Neural progenitor cell (in vitro differentiated cells): ENCODE data around the gene CD86. TPM values are rescaled to one million over a fixed set of nuclear protein-coding genes. Genes with fewer than 3 reads are reported as not detected.
"Not testable (repeated sequence)": the region's sequence is repeated elsewhere in the genome, so short reads cannot be mapped to it uniquely, and the experiment has no call there.

Experiments
- DNase-seq: peaks from one replicate; pipeline ENCODE4 v3.0.0-alpha.2; 2016; ENCODE audit warnings: low spot score
- H2AFZ ChIP-seq: fragments of 200-600 bp; sonication (generic); replicated peaks from 2 replicates; pipeline ENCODE4 v1.6.1; 2016; ENCODE audit warnings: antibody characterized with exemption
- H3F3A ChIP-seq: fragments of 200-600 bp; sonication (generic); 2 replicates; pipeline ENCODE4 v1.6.1; 2016; ENCODE audit warnings: antibody characterized with exemption, low read depth
- H3K27ac ChIP-seq: fragments of 200-600 bp; sonication (generic); 2 replicates; pipeline ENCODE4 v1.5.1; 2016; ENCODE audit warnings: mild to moderate bottlenecking
- H3K27me3 ChIP-seq: fragments of 200-600 bp; sonication (generic); 2 replicates; pipeline ENCODE4 v1.6.1; 2016; ENCODE audit warnings: mild to moderate bottlenecking, moderate library complexity
- H3K36me3 ChIP-seq: fragments of 200-600 bp; sonication (generic); 2 replicates; pipeline ENCODE4 v1.5.1; 2016
- H3K4me1 ChIP-seq: fragments of 200-600 bp; sonication (generic); 2 replicates; pipeline ENCODE4 v1.6.1; 2016; ENCODE audit warnings: mixed run types
- H3K4me2 ChIP-seq: fragments of 200-600 bp; sonication (generic); 2 replicates; pipeline ENCODE4 v1.6.1; 2016
- H3K4me3 ChIP-seq: fragments of 200-600 bp; sonication (generic); 2 replicates; pipeline ENCODE4 v1.5.1; 2016
- H3K79me2 ChIP-seq: fragments of 200-600 bp; sonication (generic); 2 replicates; pipeline ENCODE4 v1.6.1; 2016; ENCODE audit warnings: low read depth
- H3K9ac ChIP-seq: fragments of 200-600 bp; sonication (generic); 2 replicates; pipeline ENCODE4 v1.6.1; 2016
- H3K9me3 ChIP-seq: fragments of 200-600 bp; sonication (generic); 2 replicates; pipeline ENCODE4 v1.5.1; 2016; ENCODE audit warnings: low read depth
- H4K20me1 ChIP-seq: fragments of 200-600 bp; sonication (generic); 2 replicates; pipeline ENCODE4 v1.6.1; 2016; ENCODE audit warnings: low read depth
- H3K27ac Mint-ChIP-seq: 3 replicates; pipeline ENCODE4 v1.8.0; 2021; ENCODE audit warnings: mixed read lengths
- H3K27me3 Mint-ChIP-seq: 2 replicates; pipeline ENCODE4 v1.8.0; 2022; ENCODE audit warnings: low read depth, mild to moderate bottlenecking, inconsistent platforms, moderate library complexity, mixed read lengths; ENCODE audit not compliant: insufficient read depth
- H3K36me3 Mint-ChIP-seq: 3 replicates; pipeline ENCODE4 v1.8.0; 2021; ENCODE audit warnings: mixed read lengths
- H3K4me1 Mint-ChIP-seq: 3 replicates; pipeline ENCODE4 v1.8.0; 2021; ENCODE audit warnings: mixed read lengths
- H3K4me3 Mint-ChIP-seq: 3 replicates; pipeline ENCODE4 v1.8.0; 2021; ENCODE audit warnings: mild to moderate bottlenecking, moderate library complexity, mixed read lengths
- H3K9me3 Mint-ChIP-seq: 3 replicates; pipeline ENCODE4 v1.8.0; 2020; ENCODE audit warnings: mixed read lengths
- EZH2 ChIP-seq: fragments of 200-600 bp; sonication (generic); IDR thresholded peaks from 2 replicates; pipeline ENCODE4 v1.6.1; 2017; ENCODE audit warnings: antibody characterized with exemption, mild to moderate bottlenecking, moderate library complexity
- EZH2phosphoT487 ChIP-seq: fragments of 200-600 bp; sonication (generic); IDR thresholded peaks from 2 replicates; pipeline ENCODE4 v1.6.1; 2017; ENCODE audit warnings: antibody characterized with exemption
- total RNA-seq: library from RNA; depleted of rRNA; stranded (reverse); fragments of >200 nt; gene quantifications from 2 replicates; pipeline ENCODE4 v1.2.3, GENCODE V29; 2015; ENCODE audit warnings: low replicate concordance
- TF ChIP-seq, protein P1 (sequence below): fragments of 200-600 bp; sonication (generic); IDR thresholded peaks from 2 replicates; pipeline ENCODE4 v1.5.1; 2017; ENCODE audit warnings: antibody characterized with exemption, mild to moderate bottlenecking

CD86 gene
- total RNA-seq, 1 donor from 2014 or later, result not detected

DNA sequence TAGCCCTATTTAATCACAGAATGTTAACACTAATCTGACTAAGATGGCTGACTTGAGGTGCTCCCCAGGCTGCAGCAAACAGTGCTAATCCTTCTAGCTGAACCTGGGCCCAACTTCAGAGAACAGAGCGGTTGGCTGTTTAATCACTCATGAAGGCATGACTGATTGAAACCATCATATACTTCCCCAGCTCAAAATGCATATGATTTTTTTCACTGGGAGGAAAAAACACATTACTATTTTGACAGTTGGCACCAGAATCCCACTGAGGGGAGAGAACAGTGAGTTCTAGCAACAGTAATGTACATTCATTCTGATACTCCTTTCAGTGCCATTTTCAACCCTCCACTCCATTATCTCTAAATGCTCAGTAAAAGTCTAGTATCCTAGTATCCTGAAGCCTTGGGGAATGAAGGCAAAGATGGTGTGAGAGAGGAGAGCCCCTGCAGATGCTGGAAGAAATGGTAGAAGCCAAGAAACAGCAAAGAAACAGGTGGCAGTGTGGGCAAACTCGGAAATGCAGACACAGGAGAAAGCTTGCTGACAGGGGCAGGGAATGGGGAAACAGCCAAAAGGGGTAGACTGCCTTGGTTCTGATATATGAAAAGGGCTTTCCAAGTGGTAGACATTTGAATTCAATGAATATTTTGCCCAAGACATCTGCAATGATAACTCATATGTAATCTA lies 93.9 kb downstream of the CD86 start:
- H2AFZ ChIP-seq, result no peak overlapping the region
- no peaks in the 10 kb centered on the region for H3K27me3 ChIP-seq
- no peak overlapping the region for H3K9ac ChIP-seq
- Mint-ChIP-seq H3K4me1 (no peaks in the 10 kb centered on the region), H3K27me3 (no peaks in the 10 kb centered on the region), H3K27ac (no peak overlapping the region), H3K36me3 (no peaks in the 10 kb centered on the region), H3K4me3 (no peak overlapping the region), H3K9me3 (peaks cover 6% of the 10 kb centered on the region)
- no peaks in the 10 kb centered on the region for H4K20me1 ChIP-seq
- DNase-seq, result no peak
- no peaks in the 10 kb centered on the region for H3K4me1 ChIP-seq
- no peaks in the 10 kb centered on the region for H3F3A ChIP-seq
- H3K4me2 ChIP-seq, result no peak overlapping the region
- H3K36me3 ChIP-seq, result no peaks in the 10 kb centered on the region
- no peak overlapping the region for H3K27ac ChIP-seq
- H3K4me3 ChIP-seq, result no peak overlapping the region
- no peaks in the 10 kb centered on the region for H3K79me2 ChIP-seq
- no peaks in the 10 kb centered on the region for H3K9me3 ChIP-seq
- TF ChIP-seq EZH2phosphoT487 (no peak), EZH2 (no peak)
- TF ChIP-seq, protein P1, sequence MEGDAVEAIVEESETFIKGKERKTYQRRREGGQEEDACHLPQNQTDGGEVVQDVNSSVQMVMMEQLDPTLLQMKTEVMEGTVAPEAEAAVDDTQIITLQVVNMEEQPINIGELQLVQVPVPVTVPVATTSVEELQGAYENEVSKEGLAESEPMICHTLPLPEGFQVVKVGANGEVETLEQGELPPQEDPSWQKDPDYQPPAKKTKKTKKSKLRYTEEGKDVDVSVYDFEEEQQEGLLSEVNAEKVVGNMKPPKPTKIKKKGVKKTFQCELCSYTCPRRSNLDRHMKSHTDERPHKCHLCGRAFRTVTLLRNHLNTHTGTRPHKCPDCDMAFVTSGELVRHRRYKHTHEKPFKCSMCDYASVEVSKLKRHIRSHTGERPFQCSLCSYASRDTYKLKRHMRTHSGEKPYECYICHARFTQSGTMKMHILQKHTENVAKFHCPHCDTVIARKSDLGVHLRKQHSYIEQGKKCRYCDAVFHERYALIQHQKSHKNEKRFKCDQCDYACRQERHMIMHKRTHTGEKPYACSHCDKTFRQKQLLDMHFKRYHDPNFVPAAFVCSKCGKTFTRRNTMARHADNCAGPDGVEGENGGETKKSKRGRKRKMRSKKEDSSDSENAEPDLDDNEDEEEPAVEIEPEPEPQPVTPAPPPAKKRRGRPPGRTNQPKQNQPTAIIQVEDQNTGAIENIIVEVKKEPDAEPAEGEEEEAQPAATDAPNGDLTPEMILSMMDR, result no peak

DNA sequence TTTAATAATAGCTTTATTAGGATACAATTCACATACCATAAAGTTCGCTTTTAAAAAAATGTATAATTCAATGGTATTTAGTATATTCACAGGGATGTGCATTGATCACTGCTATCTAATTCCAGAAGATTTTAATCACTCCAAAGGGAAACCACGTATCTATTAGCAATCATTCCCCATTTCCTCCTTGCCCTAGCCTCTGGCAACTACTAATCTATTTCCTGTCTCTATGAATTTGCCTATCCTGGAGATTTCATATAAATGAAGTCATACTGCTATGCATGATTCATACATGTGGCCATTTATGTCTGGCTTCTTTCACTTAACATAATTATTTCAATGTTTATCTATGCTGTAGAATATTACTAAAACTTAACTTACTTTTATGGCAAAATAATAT lies 96.3 kb downstream of the CD86 start:
- TF ChIP-seq, protein P1, result no peak
- TF ChIP-seq EZH2 (no peak), EZH2phosphoT487 (no peak)
- no peak overlapping the region for H3K4me3 Mint-ChIP-seq
- Histone ChIP-seq H3F3A (no peaks in the 10 kb centered on the region), H3K9me3 (no peaks in the 10 kb centered on the region), H2AFZ (no peak overlapping the region), H4K20me1 (no peaks in the 10 kb centered on the region), H3K36me3 (no peaks in the 10 kb centered on the region), H3K4me2 (no peak overlapping the region), H3K27ac (no peak overlapping the region), H3K9ac (no peak overlapping the region), H3K4me1 (no peaks in the 10 kb centered on the region), H3K79me2 (no peaks in the 10 kb centered on the region), H3K4me3 (no peak overlapping the region), H3K27me3 (no peaks in the 10 kb centered on the region)
- H3K36me3 Mint-ChIP-seq, result no peaks in the 10 kb centered on the region
- DNase-seq, result no peak
- H3K9me3 Mint-ChIP-seq, result peaks cover 20% of the 10 kb centered on the region
- no peaks in the 10 kb centered on the region for H3K4me1 Mint-ChIP-seq
- peaks cover 5% of the 10 kb centered on the region for H3K27me3 Mint-ChIP-seq
- H3K27ac Mint-ChIP-seq, result no peak overlapping the region

DNA sequence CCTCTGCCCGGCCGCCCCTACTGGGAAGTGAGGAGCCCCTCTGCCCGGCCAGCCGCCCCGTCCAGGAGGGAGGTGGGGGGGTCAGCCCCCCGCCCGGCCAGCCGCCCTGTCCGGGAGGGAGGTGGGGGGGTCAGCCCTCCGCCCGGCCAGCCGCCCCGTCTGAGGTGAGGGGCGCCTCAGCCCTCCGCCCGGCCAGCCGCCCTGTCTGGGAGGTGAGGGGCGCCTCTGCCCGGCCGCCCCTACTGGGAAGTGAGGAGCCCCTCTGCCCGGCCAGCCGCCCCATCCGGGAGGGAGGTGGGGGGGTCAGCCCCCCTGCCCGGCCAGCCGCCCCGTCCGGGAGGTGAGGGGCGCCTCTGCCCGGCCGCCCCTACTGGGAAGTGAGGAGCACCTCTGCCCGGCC lies 109.8 kb downstream of the CD86 start:
- H3K4me3 ChIP-seq, H3K27me3 Mint-ChIP-seq, H3K4me1 Mint-ChIP-seq, H3K27ac Mint-ChIP-seq, H3K4me2 ChIP-seq, H3F3A ChIP-seq, H3K27ac ChIP-seq, H2AFZ ChIP-seq, H3K27me3 ChIP-seq, H3K4me3 Mint-ChIP-seq, H3K4me1 ChIP-seq, DNase-seq, H4K20me1 ChIP-seq, H3K9ac ChIP-seq, H3K79me2 ChIP-seq, H3K36me3 ChIP-seq, H3K36me3 Mint-ChIP-seq: not testable (repeated sequence)
- H3K9me3 ChIP-seq, result peaks cover 10% of the 10 kb centered on the region
- H3K9me3 Mint-ChIP-seq, result peaks cover 20% of the 10 kb centered on the region

DNA sequence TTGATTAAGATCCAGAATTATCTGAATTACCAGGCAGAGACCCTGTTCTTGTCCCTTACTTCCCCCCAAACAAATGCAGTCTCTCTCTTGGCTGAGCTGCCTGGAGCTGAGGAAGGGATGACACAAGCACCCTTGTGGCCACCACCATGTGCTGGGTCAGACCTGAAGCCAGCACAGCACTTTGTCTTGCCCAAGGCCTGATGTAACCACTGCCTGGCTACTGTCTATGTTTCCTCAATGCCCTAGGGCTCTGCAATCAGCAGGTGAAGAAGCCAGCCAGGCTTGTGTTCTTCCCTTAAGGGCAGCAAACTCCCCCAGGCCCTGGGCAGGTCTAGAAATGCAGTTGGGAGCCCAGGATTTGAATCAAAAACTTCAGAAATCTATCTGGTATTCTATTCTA lies 112.5 kb downstream of the CD86 start:
- no peak overlapping the region for H3K9ac ChIP-seq
- no peaks in the 10 kb centered on the region for H3K36me3 Mint-ChIP-seq
- H4K20me1 ChIP-seq, result no peaks in the 10 kb centered on the region
- no peaks in the 10 kb centered on the region for H3K4me1 ChIP-seq
- H3K9me3 Mint-ChIP-seq, result peaks cover 10% of the 10 kb centered on the region
- H3K27ac ChIP-seq, result no peak overlapping the region
- no peak for DNase-seq
- TF ChIP-seq EZH2 (no peak), EZH2phosphoT487 (no peak)
- TF ChIP-seq, protein P1, result no peak
- no peaks in the 10 kb centered on the region for H3K4me1 Mint-ChIP-seq
- no peaks in the 10 kb centered on the region for H3K36me3 ChIP-seq
- H3K27ac Mint-ChIP-seq, result no peak overlapping the region
- no peak overlapping the region for H2AFZ ChIP-seq
- H3K79me2 ChIP-seq, result no peaks in the 10 kb centered on the region
- no peak overlapping the region for H3K4me3 Mint-ChIP-seq
- no peaks in the 10 kb centered on the region for H3F3A ChIP-seq
- H3K4me3 ChIP-seq, result no peak overlapping the region
- H3K27me3 Mint-ChIP-seq, result peaks cover 2% of the 10 kb centered on the region
- no peaks in the 10 kb centered on the region for H3K9me3 ChIP-seq
- H3K4me2 ChIP-seq, result no peak overlapping the region
- H3K27me3 ChIP-seq, result no peaks in the 10 kb centered on the region
